Osteocyte (in vitro differentiated cells): ENCODE data around the gene SNX7. TPM values are rescaled to one million over a fixed set of nuclear protein-coding genes. Genes with fewer than 3 reads are reported as not detected.

ENCODE experiments used
- DNase-seq: peaks from one replicate; pipeline ENCODE4 v3.0.0; 2021; ENCODE audit warnings: mixed read lengths; ENCODE audit not compliant: unreplicated experiment; ENCODE audit errors: extremely low spot score
- H3K27ac Mint-ChIP-seq: one replicate; pipeline ENCODE4 v1.8.0; 2021; ENCODE audit warnings: mild to moderate bottlenecking, mixed read lengths; ENCODE audit not compliant: unreplicated experiment
- H3K27me3 Mint-ChIP-seq: one replicate; pipeline ENCODE4 v1.8.0; 2021; ENCODE audit warnings: mixed read lengths; ENCODE audit not compliant: unreplicated experiment
- H3K36me3 Mint-ChIP-seq: one replicate; pipeline ENCODE4 v1.8.0; 2021; ENCODE audit warnings: mixed read lengths; ENCODE audit not compliant: unreplicated experiment
- H3K4me1 Mint-ChIP-seq: one replicate; pipeline ENCODE4 v1.8.0; 2021; ENCODE audit warnings: mixed read lengths; ENCODE audit not compliant: unreplicated experiment
- H3K4me3 Mint-ChIP-seq: one replicate; pipeline ENCODE4 v1.8.0; 2021; ENCODE audit warnings: mild to moderate bottlenecking, moderate library complexity, mixed read lengths; ENCODE audit not compliant: unreplicated experiment
- H3K9me3 Mint-ChIP-seq: one replicate; pipeline ENCODE4 v1.8.0; 2021; ENCODE audit warnings: mixed read lengths; ENCODE audit not compliant: unreplicated experiment
- CTCF ChIP-seq: fragments of 200-600 bp; sonication (generic); IDR thresholded peaks from 2 replicates; pipeline ENCODE4 v1.5.0; 2021; ENCODE audit warnings: antibody characterized with exemption, mild to moderate bottlenecking, moderate library complexity
- total RNA-seq: library from RNA; stranded (reverse); gene quantifications from 2 replicates; pipeline ENCODE4 v1.2.1, GENCODE V29; 2021

The SNX7 gene
- total RNA-seq, 1 donor from 2014 or later = 41.7 TPM

- Mint-ChIP-seq H3K4me3 (no peak overlapping the region), H3K27ac (no peak overlapping the region), H3K27me3 (peaks cover 21% of the 10 kb centered on the region), H3K9me3 (no peaks in the 10 kb centered on the region), H3K4me1 (no peaks in the 10 kb centered on the region), H3K36me3 (no peaks in the 10 kb centered on the region)
- no peak for DNase-seq
- no peak for TF ChIP-seq CTCF
Measured at GRCh38 chr1:98651116-98651632, 10.3 kb upstream of the SNX7 start.

- no peaks in the 10 kb centered on the region for H3K4me1 Mint-ChIP-seq
- no peak for TF ChIP-seq CTCF
- H3K9me3 Mint-ChIP-seq = no peaks in the 10 kb centered on the region
- no peak overlapping the region for H3K4me3 Mint-ChIP-seq
- no peak overlapping the region for H3K27ac Mint-ChIP-seq
- peaks cover 7% of the 10 kb centered on the region for H3K27me3 Mint-ChIP-seq
- DNase-seq = no peak
- H3K36me3 Mint-ChIP-seq = no peaks in the 10 kb centered on the region
Measured at GRCh38 chr1:98653123-98653522, 8.4 kb upstream of the SNX7 start.

GRCh38 chr1:98659879-98660278 lies 1.6 kb upstream of the SNX7 start:
- no peak for DNase-seq
- peaks cover 2% of the 10 kb centered on the region for H3K36me3 Mint-ChIP-seq
- no peak for TF ChIP-seq CTCF
- H3K27ac Mint-ChIP-seq = no peak overlapping the region
- H3K4me3 Mint-ChIP-seq = no peak overlapping the region
- H3K9me3 Mint-ChIP-seq = no peaks in the 10 kb centered on the region
- peaks cover 26% of the 10 kb centered on the region for H3K4me1 Mint-ChIP-seq
- H3K27me3 Mint-ChIP-seq = no peaks in the 10 kb centered on the region

GRCh38 chr1:98660940-98661543 lies 479 bp upstream of the SNX7 start:
- Mint-ChIP-seq H3K4me3 (peak overlapping the region; percentile 96), H3K9me3 (no peaks in the 10 kb centered on the region), H3K27me3 (no peaks in the 10 kb centered on the region), H3K36me3 (peaks cover 2% of the 10 kb centered on the region), H3K27ac (peak overlapping the region; percentile 79), H3K4me1 (peaks cover 26% of the 10 kb centered on the region)
- TF ChIP-seq CTCF = no peak
- DNase-seq = no peak

- H3K4me3 Mint-ChIP-seq = peak overlapping the region; percentile 96
- H3K27me3 Mint-ChIP-seq = no peaks in the 10 kb centered on the region
- H3K27ac Mint-ChIP-seq = peak overlapping the region; percentile 98
- H3K36me3 Mint-ChIP-seq = peaks cover 2% of the 10 kb centered on the region
- no peak for DNase-seq
- H3K4me1 Mint-ChIP-seq = peaks cover 26% of the 10 kb centered on the region
- TF ChIP-seq CTCF = no peak
- no peaks in the 10 kb centered on the region for H3K9me3 Mint-ChIP-seq
Measured at GRCh38 chr1:98662356-98662670, 792 bp downstream of the SNX7 start.
